KMS-11 (cell line): ENCODE measurements around the gene TP63.

Experiments
- H2AFZ ChIP-seq: fragments of 200-600 bp; sonication (generic); 2 replicates; pipeline ENCODE4 v1.6.1; 2016; ENCODE audit warnings: antibody characterized with exemption, mixed run types, low read depth
- H3K27ac ChIP-seq: fragments of 200-600 bp; sonication (generic); 2 replicates; pipeline ENCODE4 v1.6.1; 2016; ENCODE audit warnings: mild to moderate bottlenecking, mixed run types
- H3K27me3 ChIP-seq: fragments of 200-600 bp; sonication (generic); 2 replicates; pipeline ENCODE4 v1.6.1; 2017; ENCODE audit warnings: mild to moderate bottlenecking, low read depth, mixed run types, moderate library complexity; ENCODE audit not compliant: insufficient read depth
- H3K36me3 ChIP-seq: fragments of 200-600 bp; sonication (generic); 2 replicates; pipeline ENCODE4 v1.6.1; 2017; ENCODE audit warnings: mild to moderate bottlenecking, mixed run types; ENCODE audit not compliant: insufficient read depth
- H3K4me1 ChIP-seq: fragments of 200-600 bp; sonication (generic); 2 replicates; pipeline ENCODE4 v1.6.1; 2016; ENCODE audit warnings: mild to moderate bottlenecking, low read depth, mixed run types; ENCODE audit not compliant: poor library complexity, severe bottlenecking
- H3K4me2 ChIP-seq: fragments of 200-600 bp; sonication (generic); 2 replicates; pipeline ENCODE4 v1.7.0; 2016; ENCODE audit warnings: mild to moderate bottlenecking, mixed run types
- H3K4me3 ChIP-seq: fragments of 200-600 bp; sonication (generic); IDR thresholded peaks from 2 replicates; pipeline ENCODE4 v1.6.1; 2017; ENCODE audit warnings: low read depth, low read length, mixed read lengths; ENCODE audit not compliant: insufficient read depth
- H3K79me2 ChIP-seq: fragments of 200-600 bp; sonication (generic); 2 replicates; pipeline ENCODE4 v1.6.1; 2016; ENCODE audit warnings: low read depth, mixed run types; ENCODE audit not compliant: insufficient read depth
- H3K9ac ChIP-seq: fragments of 200-600 bp; sonication (generic); 2 replicates; pipeline ENCODE4 v1.6.1; 2016; ENCODE audit warnings: mild to moderate bottlenecking, mixed run types
- H4K20me1 ChIP-seq: fragments of 200-600 bp; sonication (generic); 2 replicates; pipeline ENCODE4 v1.6.1; 2016; ENCODE audit warnings: mild to moderate bottlenecking, mixed run types; ENCODE audit not compliant: insufficient read depth
- CTCF ChIP-seq: fragments of 200-600 bp; sonication (generic); conservative IDR thresholded peaks from 2 replicates; pipeline ENCODE4 v1.6.1; 2017; ENCODE audit warnings: low read depth, mild to moderate bottlenecking, antibody characterized with exemption, low read length, moderate library complexity, mixed read lengths

The TP63 gene

DNA sequence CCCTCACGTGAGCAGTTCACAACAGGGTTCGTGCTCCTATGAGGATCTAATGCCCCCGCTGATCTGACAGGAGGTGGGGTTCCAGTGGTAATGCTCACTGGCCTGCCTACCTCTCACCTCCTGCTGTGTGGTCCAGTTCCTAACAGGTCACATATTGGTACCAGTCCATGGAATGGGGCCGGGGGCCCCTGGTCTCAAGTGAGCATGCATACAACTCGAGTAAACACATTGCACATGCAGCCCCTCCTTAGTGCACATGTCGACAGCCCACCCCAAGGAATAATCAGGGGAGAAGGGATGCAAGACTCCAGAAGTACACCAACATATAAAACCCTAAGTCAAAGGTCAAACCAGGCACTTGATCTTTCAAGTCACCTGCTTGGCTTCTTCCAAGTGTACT lies 127.0 kb downstream of the TP63 start:
- no peaks in the 10 kb centered on the region for H4K20me1 ChIP-seq
- no peak overlapping the region for H3K4me2 ChIP-seq
- no peaks in the 10 kb centered on the region for H3K36me3 ChIP-seq
- H3K4me1 ChIP-seq: no peaks in the 10 kb centered on the region
- H3K27me3 ChIP-seq: no peaks in the 10 kb centered on the region
- no peak overlapping the region for H2AFZ ChIP-seq
- H3K9ac ChIP-seq: no peak overlapping the region
- H3K4me3 ChIP-seq: no peak overlapping the region
- no peaks in the 10 kb centered on the region for H3K79me2 ChIP-seq
- no peak for TF ChIP-seq CTCF
- H3K27ac ChIP-seq: no peak overlapping the region

DNA sequence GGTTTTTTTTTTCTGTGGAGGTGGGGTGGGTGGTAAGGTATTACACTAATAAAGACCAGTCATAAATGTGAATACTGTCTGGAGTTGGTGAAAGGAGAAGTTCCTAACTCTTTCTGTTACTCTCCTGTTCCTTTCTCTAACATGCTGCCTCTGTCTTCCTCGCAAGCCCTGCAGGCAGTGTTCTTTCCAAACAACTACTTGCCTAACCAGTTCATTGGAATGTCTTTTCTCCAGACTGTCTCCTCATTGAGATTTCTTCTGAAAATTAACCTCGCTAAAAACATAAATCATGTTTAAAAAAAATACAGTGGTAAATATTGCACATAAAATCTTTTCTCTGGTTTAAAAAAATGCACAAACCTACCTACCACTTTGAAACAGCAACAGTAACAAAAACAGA lies 135.2 kb downstream of the TP63 start:
- no peak overlapping the region for H3K4me3 ChIP-seq
- H3K27ac ChIP-seq: no peak overlapping the region
- TF ChIP-seq CTCF: no peak
- H3K9ac ChIP-seq: no peak overlapping the region
- H4K20me1 ChIP-seq: no peaks in the 10 kb centered on the region
- H3K36me3 ChIP-seq: no peaks in the 10 kb centered on the region
- no peaks in the 10 kb centered on the region for H3K27me3 ChIP-seq
- no peaks in the 10 kb centered on the region for H3K79me2 ChIP-seq
- H2AFZ ChIP-seq: no peak overlapping the region
- no peak overlapping the region for H3K4me2 ChIP-seq
- H3K4me1 ChIP-seq: no peaks in the 10 kb centered on the region

DNA sequence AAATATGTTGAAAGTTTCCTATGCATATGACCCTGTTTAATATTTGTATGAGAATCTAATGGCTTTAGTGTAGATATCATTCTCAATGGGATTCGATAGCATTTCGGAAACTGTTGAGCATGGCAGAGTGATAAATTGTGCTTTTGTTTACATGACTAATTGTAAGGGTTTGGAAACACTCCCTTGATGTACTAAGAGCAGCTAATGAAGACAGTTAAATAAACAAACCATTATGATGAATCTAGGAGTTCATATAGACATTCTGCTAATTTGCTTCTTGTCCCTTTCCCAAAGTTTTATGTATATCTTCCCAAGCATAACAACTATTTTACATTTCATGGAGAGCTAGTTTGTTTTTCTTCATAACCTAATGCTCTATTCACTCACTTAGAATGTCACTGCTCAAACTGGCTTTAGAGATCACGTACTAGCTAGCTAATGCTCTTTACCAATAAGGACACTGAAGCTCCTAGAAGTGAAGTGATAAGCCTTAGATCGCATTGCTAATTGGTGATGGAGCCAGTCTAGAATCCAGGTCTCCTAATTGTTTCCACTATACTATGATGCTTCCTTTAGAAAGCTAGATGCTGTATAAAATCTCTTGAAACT lies 140.8 kb downstream of the TP63 start:
- Histone ChIP-seq H3K79me2 (no peaks in the 10 kb centered on the region), H3K4me3 (no peak overlapping the region), H2AFZ (no peak overlapping the region), H3K36me3 (no peaks in the 10 kb centered on the region), H3K27ac (no peak overlapping the region), H3K27me3 (no peaks in the 10 kb centered on the region), H3K9ac (no peak overlapping the region), H3K4me2 (no peak overlapping the region), H4K20me1 (no peaks in the 10 kb centered on the region), H3K4me1 (no peaks in the 10 kb centered on the region)
- no peak for TF ChIP-seq CTCF

GRCh38 chr3:189772584-189772983 lies 141.4 kb downstream of the TP63 start:
- H3K79me2 ChIP-seq: no peaks in the 10 kb centered on the region
- H3K27ac ChIP-seq: no peak overlapping the region
- H3K4me2 ChIP-seq: no peak overlapping the region
- no peak overlapping the region for H3K4me3 ChIP-seq
- no peaks in the 10 kb centered on the region for H3K36me3 ChIP-seq
- no peaks in the 10 kb centered on the region for H3K27me3 ChIP-seq
- no peak overlapping the region for H3K9ac ChIP-seq
- H3K4me1 ChIP-seq: no peaks in the 10 kb centered on the region
- no peak overlapping the region for H2AFZ ChIP-seq
- H4K20me1 ChIP-seq: no peaks in the 10 kb centered on the region
- no peak for TF ChIP-seq CTCF
